Measurements from ENCODE around the gene SRGN. TPM values are rescaled to one million over a fixed set of nuclear protein-coding genes. Genes with fewer than 3 reads are reported as not detected.

SRGN gene
- total and polyA plus RNA-seq, 2 donors (not counting 1 experiment from before 2014, with no cell fraction given) = 47.3 to 52.3 TPM

- ChIA-PET POLR2A (no interaction called here), CTCF (interaction anchor here (0.8 kb wide), 1 partner anchor 67 kb away, joined by 3 read pairs; no protein-coding TSS in a partner anchor)
- no peaks in the 10 kb centered on the region for H3K27me3 ChIP-seq (replicated peaks in 1 of 4; ENCODE audit: control extremely low read depth in 1 of 4, control insufficient read depth in 3 of 4, insufficient read depth in 4 of 4, low read length in 3 of 4)
- intact Hi-C loops (cut with micrococcal nuclease) = no loop called here
- no peak overlapping the region for H2AFZ ChIP-seq (ENCODE audit: insufficient read depth, low read depth, low read length, poor library complexity, severe bottlenecking)
- H3K9me3 ChIP-seq (ENCODE audit: control extremely low read depth in 1 of 3, control insufficient read depth in 2 of 3, insufficient read depth in 1 of 3, low read length in 2 of 3) = no peaks in the 10 kb centered on the region
- TF ChIP-seq CTCF (IDR thresholded peaks at IDR 0.05) = no peak
- TF ChIP-seq EZH2 (IDR thresholded peaks at IDR 0.05; ENCODE audit: borderline replicate concordance, insufficient read depth, low read depth, low read length, poor library complexity, severe bottlenecking) = no peak
- no peaks in the 10 kb centered on the region for H3K27me3 Mint-ChIP-seq
- H3K9me3 Mint-ChIP-seq (ENCODE audit: insufficient read depth) = no peaks in the 10 kb centered on the region
- no peaks in the 10 kb centered on the region for H3K36me3 ChIP-seq (replicated peaks in 1 of 2; ENCODE audit: control extremely low read depth in 1 of 2, control insufficient read depth in 1 of 2, extremely low read depth in 1 of 2, insufficient read depth in 2 of 2, low read length in 1 of 2)
- no peak overlapping the region for H3K9ac ChIP-seq (ENCODE audit: low read length)
- no peaks in the 10 kb centered on the region for H3K4me1 Mint-ChIP-seq
- 48% methylated on average over 3 of the region's 6 CpGs for WGBS (ENCODE audit: insufficient coverage)
- H3K27ac ChIP-seq (ENCODE audit: low read length in 2 of 2) = no peak overlapping the region
- no peak overlapping the region for H3K4me3 Mint-ChIP-seq
- H3K4me1 ChIP-seq (ENCODE audit: control insufficient read depth in 2 of 2, insufficient read depth in 2 of 2, low read length in 2 of 2) = no peaks in the 10 kb centered on the region
- ATAC-seq (ENCODE audit: low read depth) (no peak), DNase-seq (no peak)
- H3K27ac Mint-ChIP-seq = no peak overlapping the region
- H3K4me3 ChIP-seq (ENCODE audit: control extremely low read depth in 1 of 5, extremely low read depth in 1 of 5, insufficient read depth in 1 of 5, low read depth in 2 of 5, low read length in 4 of 5) = no peak overlapping the region
- no peaks in the 10 kb centered on the region for H3K79me2 ChIP-seq (ENCODE audit: control insufficient read depth, insufficient read depth, low read length)
- H4K20me1 ChIP-seq (ENCODE audit: control insufficient read depth, insufficient read depth, low read length, poor library complexity, severe bottlenecking) = no peaks in the 10 kb centered on the region
- no peak overlapping the region for H3K4me2 ChIP-seq (replicated peaks; ENCODE audit: low read depth, low read length, poor library complexity, severe bottlenecking)
These were observed 14.9 kb upstream of the SRGN start for GRCh38 chr10:69073026-69073425.

DNA sequence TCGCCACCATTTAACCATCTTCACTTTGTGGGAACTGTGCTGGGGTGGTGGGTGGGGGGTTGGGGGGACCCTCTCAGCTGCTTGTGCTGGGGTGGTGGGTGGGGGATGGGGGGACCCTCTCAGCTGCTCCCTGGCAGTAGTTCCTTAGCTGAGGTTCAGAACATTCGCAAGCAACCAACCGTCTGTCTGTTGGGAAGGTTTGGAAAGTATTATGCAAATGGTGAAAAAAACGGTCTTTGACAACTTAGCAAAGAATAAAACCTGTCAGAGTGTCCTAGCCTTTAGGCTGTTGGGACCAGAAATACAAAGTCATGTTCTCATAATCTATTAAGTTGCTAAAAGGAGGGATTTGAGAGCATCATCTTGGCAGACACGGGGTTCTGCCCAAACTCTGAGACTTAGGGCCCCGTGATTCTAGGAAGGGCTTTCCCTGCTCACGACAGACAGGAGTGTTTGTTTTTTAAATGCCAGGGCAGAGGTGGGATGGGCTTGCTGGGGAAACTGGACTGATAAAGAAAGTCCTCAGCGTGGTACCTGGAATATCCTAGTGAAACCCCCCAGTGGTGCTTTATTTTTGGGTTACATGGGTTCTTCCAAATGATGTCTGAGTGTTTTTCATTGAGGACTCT, 14.1 kb upstream of the SRGN start:
- POLR2A ChIA-PET = no interaction called here
- H3K27ac Mint-ChIP-seq = no peak overlapping the region
- TF ChIP-seq CTCF (IDR thresholded peaks at IDR 0.05) (no peak), EZH2 (IDR thresholded peaks at IDR 0.05; ENCODE audit: borderline replicate concordance, insufficient read depth, low read depth, low read length, poor library complexity, severe bottlenecking) (no peak)
- Histone ChIP-seq H3K4me2 (replicated peaks; ENCODE audit: low read depth, low read length, poor library complexity, severe bottlenecking) (no peak overlapping the region), H3K79me2 (ENCODE audit: control insufficient read depth, insufficient read depth, low read length) (no peaks in the 10 kb centered on the region), H3K9ac (ENCODE audit: low read length) (no peak overlapping the region), H2AFZ (ENCODE audit: insufficient read depth, low read depth, low read length, poor library complexity, severe bottlenecking) (no peak overlapping the region), H4K20me1 (ENCODE audit: control insufficient read depth, insufficient read depth, low read length, poor library complexity, severe bottlenecking) (no peaks in the 10 kb centered on the region), H3K9me3 (ENCODE audit: control extremely low read depth in 1 of 3, control insufficient read depth in 2 of 3, insufficient read depth in 1 of 3, low read length in 2 of 3) (no peaks in the 10 kb centered on the region), H3K36me3 (replicated peaks in 1 of 2; ENCODE audit: control extremely low read depth in 1 of 2, control insufficient read depth in 1 of 2, extremely low read depth in 1 of 2, insufficient read depth in 2 of 2, low read length in 1 of 2) (no peaks in the 10 kb centered on the region), H3K27ac (ENCODE audit: low read length in 2 of 2) (no peak overlapping the region), H3K27me3 (replicated peaks in 1 of 4; ENCODE audit: control extremely low read depth in 1 of 4, control insufficient read depth in 3 of 4, insufficient read depth in 4 of 4, low read length in 3 of 4) (no peaks in the 10 kb centered on the region), H3K4me3 (ENCODE audit: control extremely low read depth in 1 of 5, extremely low read depth in 1 of 5, insufficient read depth in 1 of 5, low read depth in 2 of 5, low read length in 4 of 5) (no peak overlapping the region), H3K4me1 (ENCODE audit: control insufficient read depth in 2 of 2, insufficient read depth in 2 of 2, low read length in 2 of 2) (no peaks in the 10 kb centered on the region)
- ATAC-seq (ENCODE audit: low read depth) (no peak), DNase-seq (no peak)
- H3K9me3 Mint-ChIP-seq (ENCODE audit: insufficient read depth) = no peaks in the 10 kb centered on the region
- intact Hi-C loops (cut with micrococcal nuclease) = no loop called here
- WGBS (ENCODE audit: insufficient coverage) = 74% methylated on average over 7 of the region's 8 CpGs
- H3K4me3 Mint-ChIP-seq = no peak overlapping the region
- CTCF ChIA-PET = interaction anchor here (0.8 to 1.3 kb wide), 2 partner anchors 67 to 69 kb away, joined by 3 read pairs; no protein-coding TSS in a partner anchor
- H3K4me1 Mint-ChIP-seq = no peaks in the 10 kb centered on the region
- no peaks in the 10 kb centered on the region for H3K27me3 Mint-ChIP-seq
